ENCODE results near the gene LLGL2.

GRCh38 chr17:75482098-75482942 lies 43.2 kb upstream of the LLGL2 start:
- TF ChIP-seq CTCF (IDR thresholded peaks at IDR 0.05) (no peak), POLR2A (IDR thresholded peaks at IDR 0.05) (no peak)
